H7 (cell line): ENCODE measurements around the gene PRR14L. TPM values are rescaled to one million over a fixed set of nuclear protein-coding genes. Genes with fewer than 3 reads are reported as not detected.
"Not testable (repeated sequence)": the region's sequence is repeated elsewhere in the genome, so short reads cannot be mapped to it uniquely, and the experiment has no call there.

ENCODE experiments used
- DNase-seq: peaks from one replicate; pipeline ENCODE4 v3.0.0; 2012
- H3K27me3 ChIP-seq: 2 replicates; pipeline ENCODE4 v1.6.0; 2011; ENCODE audit warnings: mild to moderate bottlenecking, low read length; ENCODE audit not compliant: control insufficient read depth, insufficient read depth
- H3K36me3 ChIP-seq: replicated peaks from 2 replicates; pipeline ENCODE4 v1.5.1; 2011; ENCODE audit warnings: low read length; ENCODE audit not compliant: control insufficient read depth, insufficient read depth
- H3K4me3 ChIP-seq: 2 replicates; pipeline ENCODE4 v1.5.1; 2011; ENCODE audit warnings: low read depth, mild to moderate bottlenecking, control low read depth, low read length, moderate library complexity; ENCODE audit not compliant: insufficient read depth
- total RNA-seq: library from RNA; depleted of rRNA; stranded (reverse); fragments of >200 nt; shearing (Covaris generic); gene quantifications from 2 replicates; pipeline ENCODE4 v1.2.3, GENCODE V29; 2014; rRNA removed

PRR14L gene
- total RNA-seq: 24.7 and 25.6 TPM in 2 replicates

DNA sequence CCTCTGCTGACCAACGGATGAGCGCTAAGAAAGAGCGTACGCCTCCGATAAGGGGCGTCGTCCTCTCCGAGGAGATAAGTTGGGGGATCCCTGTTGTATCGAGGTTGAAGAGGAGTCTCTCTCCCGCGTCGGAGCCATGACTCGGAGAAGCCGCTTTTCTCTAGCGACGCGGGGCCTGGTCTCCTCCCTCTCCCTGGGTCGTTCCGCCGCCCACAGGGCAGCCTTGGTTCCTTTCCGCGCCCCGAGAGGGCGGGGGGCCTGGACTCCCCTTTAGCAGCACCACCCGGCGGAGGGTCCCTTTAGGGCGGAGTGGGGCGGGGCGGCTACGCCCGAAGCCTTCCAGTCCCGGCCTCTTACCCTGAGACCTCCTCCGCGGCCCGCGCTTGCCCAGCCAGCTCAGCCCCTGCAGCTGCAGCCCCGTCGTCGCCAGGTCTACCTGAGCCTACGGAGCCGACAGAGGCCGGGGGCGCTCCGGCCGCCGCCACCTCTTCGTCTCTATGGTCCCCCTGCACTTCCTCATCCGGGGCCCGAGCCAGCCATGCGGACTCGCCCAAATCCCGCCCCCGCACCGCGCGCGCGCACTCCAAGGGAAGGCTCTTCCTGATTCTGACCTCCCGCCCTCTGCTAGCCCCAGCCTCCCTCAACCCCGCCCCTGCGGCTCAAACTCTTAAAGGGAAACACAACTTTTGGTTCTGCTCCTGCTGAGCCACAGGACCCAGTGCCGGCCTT lies at the start of gene PRR14L:
PRR14L (minus strand) TSS at position 497 of the 729 bp plus-strand sequence. CDS start 11,272 bp downstream, outside the sequence.
- Histone ChIP-seq H3K36me3 (no peaks in the 10 kb centered on the region), H3K4me3 (peak within 1 kb of the TSS; percentile 92), H3K27me3 (no peaks in the 10 kb centered on the region)
- peak; percentile 98 for DNase-seq

DNA sequence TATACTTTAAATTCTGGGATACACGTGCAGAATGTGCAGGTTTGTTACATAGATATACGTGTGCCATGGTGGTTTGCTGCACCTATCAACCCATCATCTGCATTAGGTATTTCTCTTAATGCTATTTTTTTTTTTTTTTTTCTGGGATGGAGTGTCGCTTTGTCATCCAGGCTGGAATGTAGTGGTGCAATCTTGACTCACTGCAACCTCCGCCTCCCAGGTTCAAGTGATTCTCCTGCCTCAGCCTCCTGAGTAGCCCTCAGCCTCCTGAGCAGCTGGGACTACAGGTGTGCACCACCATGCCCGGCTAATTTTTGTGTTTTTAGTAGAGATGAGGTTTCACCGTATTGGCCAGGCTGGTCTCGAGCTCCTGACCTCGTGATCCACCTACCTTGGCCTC lies 49.4 kb upstream of the PRR14L start:
- H3K36me3 ChIP-seq, H3K27me3 ChIP-seq, DNase-seq, H3K4me3 ChIP-seq: not testable (repeated sequence)

GRCh38 chr22:31790240-31790639 lies 40.3 kb upstream of the PRR14L start:
- H3K27me3 ChIP-seq: no peaks in the 10 kb centered on the region
- no peak overlapping the region for H3K4me3 ChIP-seq
- no peak for DNase-seq
- no peaks in the 10 kb centered on the region for H3K36me3 ChIP-seq

DNA sequence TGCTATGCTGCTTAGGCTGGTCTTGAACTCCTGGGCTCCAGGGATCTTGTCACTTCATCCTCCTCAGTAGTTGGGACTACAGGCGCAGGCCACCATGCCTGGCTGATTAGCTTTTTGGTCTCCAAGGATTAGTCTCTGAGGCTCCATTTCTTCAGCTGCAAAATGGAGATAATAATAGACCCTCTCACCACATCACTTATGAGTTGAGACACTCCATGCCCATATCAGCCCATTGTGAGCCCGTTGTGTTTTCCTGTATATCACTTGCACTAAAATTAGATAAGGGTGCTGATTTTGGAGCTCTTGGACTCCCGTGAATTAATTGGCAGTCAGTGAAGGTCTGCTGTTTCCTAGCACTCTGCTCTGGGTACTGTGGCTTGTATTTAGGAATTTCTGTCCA lies 39.9 kb upstream of the PRR14L start:
- no peaks in the 10 kb centered on the region for H3K27me3 ChIP-seq
- no peak for DNase-seq
- H3K36me3 ChIP-seq: no peaks in the 10 kb centered on the region
- H3K4me3 ChIP-seq: no peak overlapping the region

GRCh38 chr22:31776231-31776630 lies 26.3 kb upstream of the PRR14L start:
- no peak overlapping the region for H3K4me3 ChIP-seq
- no peaks in the 10 kb centered on the region for H3K27me3 ChIP-seq
- peaks cover 6% of the 10 kb centered on the region for H3K36me3 ChIP-seq
- no peak for DNase-seq

- H3K4me3 ChIP-seq: no peak overlapping the region
- DNase-seq: no peak
- H3K27me3 ChIP-seq: no peaks in the 10 kb centered on the region
- H3K36me3 ChIP-seq: peaks cover under 1% of the 10 kb centered on the region; the same call in 1 of the 2 replicates
Observed at GRCh38 chr22:31773416-31773815, 23.5 kb upstream of the PRR14L start.

DNA sequence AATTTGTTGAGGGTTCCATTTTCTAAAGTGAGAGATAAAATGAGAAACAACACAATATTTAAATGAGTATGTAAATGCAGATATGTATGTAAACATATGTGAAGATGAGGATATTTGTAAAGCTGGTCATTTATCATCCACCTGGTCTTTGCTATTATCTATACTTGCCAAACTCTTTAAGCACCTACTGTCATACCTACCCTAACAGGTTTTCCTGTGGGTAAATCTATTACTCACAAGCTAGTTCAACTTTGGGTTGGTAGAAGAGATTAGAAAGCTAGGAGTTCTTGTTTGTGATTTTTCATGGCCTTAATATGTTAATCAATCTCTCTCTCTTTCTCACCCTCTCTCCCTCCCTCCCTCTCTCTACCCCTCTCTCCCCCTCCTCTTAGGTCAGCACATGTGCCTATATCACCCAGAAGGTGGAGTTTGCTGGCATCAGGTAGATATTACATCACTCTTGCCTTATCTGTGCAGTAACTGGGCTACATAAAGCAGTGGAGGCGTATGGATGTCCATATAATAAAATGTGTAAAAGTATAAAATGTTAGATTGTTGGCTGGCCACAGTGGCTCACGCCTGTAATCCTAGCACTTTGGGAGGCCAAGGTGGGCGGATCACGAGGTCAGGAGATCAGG lies 18.6 kb upstream of the PRR14L start:
- Histone ChIP-seq H3K27me3 (no peaks in the 10 kb centered on the region), H3K4me3 (no peak overlapping the region), H3K36me3 (peaks cover 3% of the 10 kb centered on the region; the same call in 1 of the 2 replicates)
- no peak for DNase-seq

- Histone ChIP-seq H3K4me3 (no peak overlapping the region), H3K27me3 (no peaks in the 10 kb centered on the region), H3K36me3 (0 out of 2 replicates have a peak, but pooled peaks cover 3% of the 10 kb centered on the region)
- no peak for DNase-seq
Observed at GRCh38 chr22:31764785-31765184, 14.9 kb upstream of the PRR14L start.

DNA sequence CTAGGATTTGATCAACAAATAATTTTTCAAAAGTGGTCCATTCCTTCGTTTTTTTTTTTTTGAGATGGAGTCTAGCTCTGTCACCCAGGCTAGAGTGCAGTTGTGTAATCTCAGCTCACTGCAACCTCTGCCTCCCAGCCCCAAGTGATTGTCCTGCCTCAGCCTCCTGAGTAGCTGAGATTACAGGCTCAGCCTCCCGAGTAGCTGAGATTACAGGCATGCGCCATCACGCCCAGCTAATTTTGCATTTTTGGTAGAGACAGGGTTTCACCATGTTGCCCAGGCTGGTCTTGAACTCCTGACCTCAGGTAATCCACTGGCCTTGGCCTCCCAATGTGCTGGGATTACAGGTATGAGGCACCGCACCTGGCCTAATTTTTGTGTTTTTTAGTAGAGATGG lies 8.9 kb upstream of the PRR14L start:
- not testable (repeated sequence) for H3K36me3 ChIP-seq, H3K4me3 ChIP-seq, H3K27me3 ChIP-seq

GRCh38 chr22:31757265-31757664 lies 7.3 kb upstream of the PRR14L start:
- Histone ChIP-seq H3K36me3 (no peaks in the 10 kb centered on the region; the same call in 1 of the 2 replicates), H3K4me3 (no peak overlapping the region), H3K27me3 (no peaks in the 10 kb centered on the region)
- no peak for DNase-seq

More for the DNA sequence above, 8.9 kb upstream of the PRR14L start:
- not testable (repeated sequence) for DNase-seq

DNA sequence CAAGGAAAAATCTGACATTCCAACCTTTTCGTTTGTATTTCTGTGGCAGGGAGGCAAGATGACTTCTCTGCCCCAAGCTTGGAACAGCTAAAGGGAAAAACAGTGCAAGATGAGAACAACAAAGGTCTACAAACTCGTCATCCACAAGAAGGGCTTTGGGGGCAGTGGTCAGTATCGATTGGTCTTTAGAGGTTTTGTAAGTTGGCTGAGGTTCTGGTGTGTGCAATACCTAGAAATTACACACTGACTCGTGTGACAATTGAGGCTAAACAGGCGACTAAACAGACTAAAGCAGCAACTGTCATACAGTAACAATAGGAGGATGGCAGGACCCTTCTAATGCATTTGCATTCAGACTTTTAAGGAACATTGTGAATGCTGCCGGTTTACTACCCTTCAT lies 4.9 kb upstream of the PRR14L start:
- DNase-seq: no peak
- H3K4me3 ChIP-seq: no peak overlapping the region
- H3K27me3 ChIP-seq: no peaks in the 10 kb centered on the region
- no peaks in the 10 kb centered on the region; the same call in 1 of the 2 replicates for H3K36me3 ChIP-seq

GRCh38 chr22:31753634-31754501 lies 3.9 kb upstream of the PRR14L start, which contains the start of gene DEPDC5:
TSS of gene DEPDC5 (plus strand) at chr22:31754019. CDS start at chr22:31754922, 903 bp downstream.
- Histone ChIP-seq H3K4me3 (peak within 1 kb of the TSS; percentile 89), H3K36me3 (no peaks in the 10 kb centered on the region; the same call in 1 of the 2 replicates)
- DNase-seq: peak; percentile 99

DNA sequence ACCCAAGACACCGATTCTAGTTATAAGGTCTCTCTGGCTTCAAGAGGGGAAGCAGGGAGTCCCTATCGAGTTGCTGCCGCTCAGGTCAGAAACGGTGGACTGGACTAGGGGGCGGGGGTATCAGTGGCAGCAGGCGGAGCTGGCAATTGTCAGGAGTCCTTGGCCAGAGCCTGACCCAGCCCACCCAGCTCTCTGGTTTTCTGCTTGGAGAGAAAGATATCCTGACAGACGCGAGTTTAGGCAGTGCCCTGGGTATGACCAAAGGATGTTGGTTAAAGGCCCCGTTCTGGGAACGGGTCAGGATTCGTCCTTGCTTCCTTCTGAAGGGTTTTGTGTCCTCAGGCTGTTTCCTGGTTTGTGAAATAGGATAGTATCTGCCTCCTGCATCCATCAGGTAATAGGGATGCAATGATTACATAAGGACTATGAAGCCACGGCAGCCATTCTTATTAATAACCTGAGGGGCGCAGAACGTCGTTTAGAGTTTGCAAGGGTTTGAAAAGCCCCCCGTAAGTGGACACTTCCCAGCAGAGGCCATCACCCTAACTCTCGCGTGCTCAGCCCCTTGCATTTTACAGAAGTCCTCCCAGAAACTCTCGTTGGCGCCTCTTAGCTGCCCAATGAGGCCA lies 3.2 kb upstream of the PRR14L start:
- Histone ChIP-seq H3K27me3 (no peaks in the 10 kb centered on the region), H3K4me3 (peak overlapping the region; percentile 47), H3K36me3 (no peaks in the 10 kb centered on the region)
- DNase-seq: peak; percentile 83

More at GRCh38 chr22:31753634-31754501, 3.9 kb upstream of the PRR14L start, which contains the start of gene DEPDC5:
- H3K27me3 ChIP-seq: no peaks in the 10 kb centered on the region
